ENCODE data around the gene SBF2.

The SBF2 gene

DNA sequence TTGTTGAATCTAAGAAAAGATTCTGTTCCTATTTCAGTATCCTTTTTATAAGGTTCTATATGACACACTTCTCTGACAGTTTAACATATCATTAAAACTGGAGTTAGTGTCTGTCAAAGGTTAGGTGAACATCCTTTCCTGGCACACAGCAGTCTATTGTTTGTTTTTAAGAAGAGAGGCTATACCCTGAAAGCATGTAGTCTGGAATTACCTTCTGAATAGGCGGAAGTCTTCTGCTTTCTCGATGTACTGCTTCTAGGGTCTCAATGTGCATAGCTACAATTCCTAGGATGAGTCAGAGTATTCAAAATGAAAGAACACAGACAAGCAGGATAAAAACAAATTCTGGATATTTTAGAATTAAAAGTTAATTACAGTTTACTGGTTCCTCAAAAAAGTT, 441.6 kb downstream of the SBF2 start:
- Histone ChIP-seq H3K4me2 (ENCODE audit: low read length) (no peak overlapping the region), H3K79me2 (ENCODE audit: control insufficient read depth, low read length) (no peaks in the 10 kb centered on the region), H3F3A (ENCODE audit: control insufficient read depth, insufficient read depth) (no peaks in the 10 kb centered on the region), H3K9me3 (ENCODE audit: control insufficient read depth, insufficient read depth, low read length) (no peaks in the 10 kb centered on the region), H3K9me2 (replicated peaks; ENCODE audit: control insufficient read depth, low read length) (no peaks in the 10 kb centered on the region), H3K4me3 (ENCODE audit: low read length) (no peak overlapping the region), H3K27me3 (ENCODE audit: control insufficient read depth, low read length) (no peaks in the 10 kb centered on the region), H4K20me1 (ENCODE audit: control insufficient read depth, insufficient read depth, low read depth, low read length) (no peaks in the 10 kb centered on the region), H3K4me1 (ENCODE audit: control insufficient read depth, low read length) (no peaks in the 10 kb centered on the region), H3K27ac (ENCODE audit: low read depth, low read length) (no peak overlapping the region), H3K36me3 (ENCODE audit: control insufficient read depth, low read length) (no peaks in the 10 kb centered on the region)
- TF ChIP-seq EZH2phosphoT487 (IDR thresholded peaks at IDR 0.05; ENCODE audit: borderline replicate concordance, low read length): no peak
- TF ChIP-seq, protein P1, sequence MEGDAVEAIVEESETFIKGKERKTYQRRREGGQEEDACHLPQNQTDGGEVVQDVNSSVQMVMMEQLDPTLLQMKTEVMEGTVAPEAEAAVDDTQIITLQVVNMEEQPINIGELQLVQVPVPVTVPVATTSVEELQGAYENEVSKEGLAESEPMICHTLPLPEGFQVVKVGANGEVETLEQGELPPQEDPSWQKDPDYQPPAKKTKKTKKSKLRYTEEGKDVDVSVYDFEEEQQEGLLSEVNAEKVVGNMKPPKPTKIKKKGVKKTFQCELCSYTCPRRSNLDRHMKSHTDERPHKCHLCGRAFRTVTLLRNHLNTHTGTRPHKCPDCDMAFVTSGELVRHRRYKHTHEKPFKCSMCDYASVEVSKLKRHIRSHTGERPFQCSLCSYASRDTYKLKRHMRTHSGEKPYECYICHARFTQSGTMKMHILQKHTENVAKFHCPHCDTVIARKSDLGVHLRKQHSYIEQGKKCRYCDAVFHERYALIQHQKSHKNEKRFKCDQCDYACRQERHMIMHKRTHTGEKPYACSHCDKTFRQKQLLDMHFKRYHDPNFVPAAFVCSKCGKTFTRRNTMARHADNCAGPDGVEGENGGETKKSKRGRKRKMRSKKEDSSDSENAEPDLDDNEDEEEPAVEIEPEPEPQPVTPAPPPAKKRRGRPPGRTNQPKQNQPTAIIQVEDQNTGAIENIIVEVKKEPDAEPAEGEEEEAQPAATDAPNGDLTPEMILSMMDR (IDR thresholded peaks at IDR 0.05; ENCODE audit: low read depth, low read length, poor library complexity, severe bottlenecking): no peak

DNA sequence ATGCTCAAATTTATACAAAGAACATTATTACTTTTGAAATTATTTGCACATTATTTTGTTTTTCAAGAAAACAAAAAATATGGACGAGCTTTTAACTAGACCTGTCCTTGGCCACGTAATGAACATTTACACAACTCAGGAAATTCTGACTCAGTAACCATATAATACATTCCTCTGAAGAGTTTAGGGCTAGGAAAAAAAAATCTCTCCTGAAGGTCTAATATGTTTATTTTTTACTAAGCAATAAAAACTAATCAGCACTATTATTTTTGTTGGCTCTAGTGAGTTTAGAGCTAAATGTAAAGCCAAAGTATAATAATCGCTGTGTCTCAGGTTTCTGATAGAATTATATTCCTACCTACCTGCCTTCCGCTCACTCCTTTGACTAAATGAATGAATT, 442.7 kb downstream of the SBF2 start:
- Histone ChIP-seq H3K4me3 (ENCODE audit: low read length) (no peak overlapping the region), H3K9me2 (replicated peaks; ENCODE audit: control insufficient read depth, low read length) (no peaks in the 10 kb centered on the region), H3K27me3 (ENCODE audit: control insufficient read depth, low read length) (no peaks in the 10 kb centered on the region), H3K27ac (ENCODE audit: low read depth, low read length) (no peak overlapping the region), H3K9me3 (ENCODE audit: control insufficient read depth, insufficient read depth, low read length) (no peaks in the 10 kb centered on the region), H3K36me3 (ENCODE audit: control insufficient read depth, low read length) (no peaks in the 10 kb centered on the region), H3K4me2 (ENCODE audit: low read length) (no peak overlapping the region), H4K20me1 (ENCODE audit: control insufficient read depth, insufficient read depth, low read depth, low read length) (no peaks in the 10 kb centered on the region), H3F3A (ENCODE audit: control insufficient read depth, insufficient read depth) (no peaks in the 10 kb centered on the region), H3K79me2 (ENCODE audit: control insufficient read depth, low read length) (no peaks in the 10 kb centered on the region), H3K4me1 (ENCODE audit: control insufficient read depth, low read length) (no peaks in the 10 kb centered on the region)
- TF ChIP-seq EZH2phosphoT487 (IDR thresholded peaks at IDR 0.05; ENCODE audit: borderline replicate concordance, low read length): no peak
- TF ChIP-seq, protein P1 (IDR thresholded peaks at IDR 0.05; ENCODE audit: low read depth, low read length, poor library complexity, severe bottlenecking): no peak

DNA sequence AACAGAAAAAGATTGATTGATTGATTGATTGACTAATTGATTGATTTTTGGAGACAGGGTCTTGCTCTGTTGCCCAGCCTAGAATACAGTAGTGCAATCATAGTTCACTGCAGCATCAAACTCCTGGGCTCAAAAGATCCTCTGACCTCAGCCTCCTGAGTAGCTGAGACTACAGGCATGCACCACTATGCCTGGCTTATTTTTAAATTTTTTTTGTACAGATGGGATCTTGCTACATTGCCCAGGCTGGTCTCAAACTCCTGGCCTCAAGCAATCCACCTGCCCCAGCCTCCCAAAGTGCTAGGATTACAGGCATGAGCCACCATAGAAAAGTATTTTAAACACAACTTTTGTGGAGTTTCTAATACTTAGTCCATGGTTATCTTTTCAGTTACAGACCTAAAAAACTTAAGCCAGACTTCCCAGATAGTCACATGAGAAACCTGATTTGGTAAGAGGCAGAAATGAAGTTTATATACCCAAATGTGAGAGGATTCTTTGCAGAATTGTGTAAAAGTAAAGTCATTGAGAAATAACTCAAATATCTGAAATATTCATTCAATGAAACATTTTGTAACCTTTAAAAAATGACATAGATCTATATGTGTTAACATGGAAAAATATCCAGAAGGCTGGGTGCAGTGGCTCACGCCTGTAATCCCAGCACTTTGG, 443.7 kb downstream of the SBF2 start:
- Histone ChIP-seq H3F3A (ENCODE audit: control insufficient read depth, insufficient read depth) (no peaks in the 10 kb centered on the region), H3K36me3 (ENCODE audit: control insufficient read depth, low read length) (no peaks in the 10 kb centered on the region), H4K20me1 (ENCODE audit: control insufficient read depth, insufficient read depth, low read depth, low read length) (no peaks in the 10 kb centered on the region), H3K4me1 (ENCODE audit: control insufficient read depth, low read length) (no peaks in the 10 kb centered on the region), H3K27me3 (ENCODE audit: control insufficient read depth, low read length) (no peaks in the 10 kb centered on the region), H3K27ac (ENCODE audit: low read depth, low read length) (no peak overlapping the region), H3K9me3 (ENCODE audit: control insufficient read depth, insufficient read depth, low read length) (no peaks in the 10 kb centered on the region), H3K4me2 (ENCODE audit: low read length) (no peak overlapping the region), H3K79me2 (ENCODE audit: control insufficient read depth, low read length) (no peaks in the 10 kb centered on the region), H3K4me3 (ENCODE audit: low read length) (no peak overlapping the region), H3K9me2 (replicated peaks; ENCODE audit: control insufficient read depth, low read length) (no peaks in the 10 kb centered on the region)
- no peak for TF ChIP-seq EZH2phosphoT487 (IDR thresholded peaks at IDR 0.05; ENCODE audit: borderline replicate concordance, low read length)
- TF ChIP-seq, protein P1 (IDR thresholded peaks at IDR 0.05; ENCODE audit: low read depth, low read length, poor library complexity, severe bottlenecking): no peak
